Heart left ventricle (tissue), 16 donors: ENCODE measurements around the gene CX3CL1. TPM values are rescaled to one million over a fixed set of nuclear protein-coding genes. Genes with fewer than 3 reads are reported as not detected.

ENCODE experiments used
- ATAC-seq, 4 donors: fragments of 200-7000 bp; cut with Tn5 transposase; one replicate each; pipeline ENCODE4 v1.9.1; 2020 to 2022; ENCODE audit warnings: moderate library complexity in 4 of 4, mild to moderate bottlenecking in 3 of 4, moderate number of reproducible peaks in 1 of 4
- DNase-seq, 5 donors: peaks; one replicate each; pipeline ENCODE4 v3.0.0-alpha.2; 2020
- H3K27ac ChIP-seq, 12 donors: fragments of 200-600 bp; sonication (generic) in 4 of 12; one replicate each; pipeline versions ENCODE4 v1.5.0 to v1.8.0; 2016 to 2022; ENCODE audit warnings: mild to moderate bottlenecking in 2 of 12
- H3K27me3 ChIP-seq, 9 donors: fragments of 200-600 bp; sonication (generic) in 2 of 9; one replicate each; pipeline versions ENCODE4 v1.5.1 to v1.8.0; 2016 to 2022; ENCODE audit warnings: mild to moderate bottlenecking in 3 of 9
- H3K36me3 ChIP-seq, 9 donors: fragments of 200-600 bp; sonication (generic) in 2 of 9; one replicate each; pipeline versions ENCODE4 v1.5.0 to v1.8.0; 2018 to 2022; ENCODE audit warnings: mild to moderate bottlenecking in 2 of 9
- H3K4me1 ChIP-seq, 12 donors: fragments of 200-600 bp; sonication (generic) in 4 of 12; one replicate each; pipeline versions ENCODE4 v1.5.0 to v1.8.0; 2016 to 2022; ENCODE audit warnings: mild to moderate bottlenecking in 3 of 12
- H3K4me3 ChIP-seq, 12 donors: fragments of 200-600 bp; sonication (generic) in 4 of 12; one replicate each; pipeline versions ENCODE4 v1.5.0 to v1.8.0; 2017 to 2022; ENCODE audit warnings: mild to moderate bottlenecking in 9 of 12, moderate library complexity in 4 of 12
- H3K9me3 ChIP-seq, 12 donors: fragments of 200-600 bp; sonication (generic) in 4 of 12; one replicate each; pipeline versions ENCODE4 v1.5.0 to v1.8.0; 2016 to 2022; ENCODE audit warnings: mild to moderate bottlenecking in 1 of 12
- POLR2A ChIP-seq, 2 donors: fragments of 450-650 bp; IDR thresholded peaks; one replicate each; pipeline ENCODE4 v1.6.1; 2017; ENCODE audit warnings: antibody characterized with exemption in 2 of 2, mild to moderate bottlenecking in 2 of 2, moderate library complexity in 2 of 2
- WGBS, 4 donors: extraction: QIAGEN DNeasy Blood & Tissue Kit in 2 of 4; methylation state at CpG; one replicate each; pipeline versions ENCODE4 v1.1.5 to v1.1.7; 2013 to 2018; 5-methylcytosine and 5-hydroxymethylcytosine counted together
- intact Hi-C, 10 donors: fragments of 100-400 bp; cut with DNase I; formaldehyde crosslinking; loops; one replicate each; pipeline versions ENCODE4 v1.11.1 to v1.14.2; 2022
- long read RNA-seq, 3 donors: library from polyadenylated mRNA; unstranded; transcript quantifications; one replicate each; pipeline ENCODE4 v2.0.0, GENCODE V29; 2020 to 2021
- polyA plus RNA-seq, 2 donors: library from polyadenylated mRNA; stranded (reverse); fragments of 200-250 nt; gene quantifications; one replicate each; pipeline ENCODE4 v1.2.3, GENCODE V29; 2013
- total RNA-seq, 9 donors: library from RNA; depleted of rRNA in 2 of 9; stranded (reverse); fragments of >200 nt in 2 of 9; fragmentation: NEBNext Ultra II Directional in 3 of 9; extraction: Animal tissue kit (Norgen Biotek cat#: 25700) in 3 of 9; gene quantifications; one replicate each; pipeline versions ENCODE4 v1.1.0 to v1.2.4, GENCODE V29; 2016 to 2023
- TF ChIP-seq, protein P1 (sequence below), 12 donors: fragments of 200-600 bp; sonication (generic) in 4 of 12; IDR thresholded peaks; one replicate each; pipeline versions ENCODE4 v1.5.0 to v1.8.0; 2018 to 2022; ENCODE audit warnings: antibody characterized with exemption in 12 of 12, mild to moderate bottlenecking in 5 of 12
- donor health status: ischemic (EF 13 %, LVEDD 7.1; RV severe dilation, severe dysfunction).
- donor health status: healthy with polysubstance abuse.
- donor health status: DM: no; HTN: yes; CAD: no.
- donor health status: DM: no; HTN: no; CAD: no.
- donor health status: ischemic (EF 25% LVEDD 6.9; RV normal size, moderate dysfunction).
- donor health status: ischemic (EF 25% LVEDD 5.7; RV mildly dilated, moderate dysfunction).
- donor health status: healthy.
- donor health status: DM: yes; HTN: yes; CAD: no.
- donor health status: ischemic (EF 35%, LVEDD 5.7; RV mildly dilated, moderate dysfunction).
- donor health status: nonischemic (EF 11% LVEDD 7.7; RV severe dilation, severe dysfunction).
- donor health status: DM: yes; HTN: yes; CAD: no.
- donor health status: PGD.
- donor health status: ischemic (EF 29% LVEDD 5.4; RV normal size, mild dysfunction).
- donor health status: nonischemic (EF 23%, LVEDD 6.1; RV moderate dilation, normal function).

CX3CL1 gene
- total RNA-seq (10 to 100 TPM in 8 of 9 donors, 1 to 10 TPM in 1; 8.3 to 59.5 (median 15.4) TPM), polyA plus RNA-seq (10 to 100 TPM; 13.7 to 15.5 TPM)
- long read RNA-seq, donor 1, partial matches to known transcripts = 0 of 15 reads
- long read RNA-seq, donor 1, other reads (novel, unspliced or antisense) = 15 of 15 reads
- long read RNA-seq, donor 2, partial matches to known transcripts = 0 of 27 reads
- long read RNA-seq, donor 2, other reads (novel, unspliced or antisense) = 27 of 27 reads
- long read RNA-seq, donor 3, partial matches to known transcripts = 0 of 14 reads
- long read RNA-seq, donor 3, other reads (novel, unspliced or antisense) = 12 of 14 reads

DNA sequence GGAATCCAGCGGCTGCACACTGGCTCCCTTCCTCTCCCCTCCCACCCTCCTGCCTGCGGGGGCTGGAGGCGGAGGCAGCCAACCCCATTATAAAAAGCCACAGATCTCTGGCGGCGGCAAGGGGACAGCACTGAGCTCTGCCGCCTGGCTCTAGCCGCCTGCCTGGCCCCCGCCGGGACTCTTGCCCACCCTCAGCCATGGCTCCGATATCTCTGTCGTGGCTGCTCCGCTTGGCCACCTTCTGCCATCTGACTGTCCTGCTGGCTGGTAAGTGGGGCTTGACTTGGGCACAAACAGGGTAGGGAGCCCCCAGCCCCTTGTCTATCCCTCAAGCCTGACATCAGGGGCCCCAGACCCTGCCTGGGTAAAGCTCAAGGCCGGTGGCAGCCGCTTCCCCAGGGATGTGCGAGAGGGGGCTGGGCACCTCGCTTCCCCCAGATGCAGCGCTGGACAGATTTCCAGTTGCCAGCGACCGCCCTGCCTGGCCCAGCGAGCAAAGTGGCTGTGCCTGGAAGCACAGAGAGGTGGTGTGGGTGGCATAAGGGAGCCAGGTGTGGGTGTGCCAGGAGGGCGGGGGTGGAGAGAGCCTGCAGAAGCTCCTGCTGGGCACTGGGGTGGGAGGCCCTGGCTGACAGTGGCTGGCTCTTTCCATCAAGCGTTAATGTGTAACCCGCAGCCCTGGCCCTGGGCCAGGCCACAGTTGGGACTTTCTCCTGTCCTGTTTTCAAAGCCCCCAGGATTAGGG, at the start of gene CX3CL1:
TSS of gene CX3CL1 (plus strand) at position 119 of the 745 bp plus-strand sequence. CDS start at position 198, 79 bp downstream.
- Histone ChIP-seq H3K36me3 (peaks cover 0 to 3% (median 0%) of the 10 kb centered on the region in 9 donors), H3K27ac (peak within 1 kb of the TSS; percentile 84 to 97 (median 90)), H3K27me3 (no peaks in the 10 kb centered on the region), H3K4me3 (peak within 1 kb of the TSS; percentile 30 to 88 (median 68)), H3K9me3 (no peaks in the 10 kb centered on the region), H3K4me1 (peaks cover 0 to 48% (median 15%) of the 10 kb centered on the region in 12 donors)
- intact Hi-C loops = loop anchor here (2.0 to 10.0 kb wide), 8 partner anchors 35 to 72 kb away; no protein-coding TSS in a partner anchor
- DNase-seq (peak in 4 of 5 donors; percentile 76 to 84 (median 82)), ATAC-seq (peak; percentile 76 to 87 (median 84))
- WGBS, 4 donors = 4 to 13% (median 10%) methylated on average over 11 to 23 of the region's 23 CpGs
- peak in 1 of 2 donors; percentile 91 for TF ChIP-seq POLR2A (IDR thresholded peaks at IDR 0.05)
- TF ChIP-seq, protein P1, sequence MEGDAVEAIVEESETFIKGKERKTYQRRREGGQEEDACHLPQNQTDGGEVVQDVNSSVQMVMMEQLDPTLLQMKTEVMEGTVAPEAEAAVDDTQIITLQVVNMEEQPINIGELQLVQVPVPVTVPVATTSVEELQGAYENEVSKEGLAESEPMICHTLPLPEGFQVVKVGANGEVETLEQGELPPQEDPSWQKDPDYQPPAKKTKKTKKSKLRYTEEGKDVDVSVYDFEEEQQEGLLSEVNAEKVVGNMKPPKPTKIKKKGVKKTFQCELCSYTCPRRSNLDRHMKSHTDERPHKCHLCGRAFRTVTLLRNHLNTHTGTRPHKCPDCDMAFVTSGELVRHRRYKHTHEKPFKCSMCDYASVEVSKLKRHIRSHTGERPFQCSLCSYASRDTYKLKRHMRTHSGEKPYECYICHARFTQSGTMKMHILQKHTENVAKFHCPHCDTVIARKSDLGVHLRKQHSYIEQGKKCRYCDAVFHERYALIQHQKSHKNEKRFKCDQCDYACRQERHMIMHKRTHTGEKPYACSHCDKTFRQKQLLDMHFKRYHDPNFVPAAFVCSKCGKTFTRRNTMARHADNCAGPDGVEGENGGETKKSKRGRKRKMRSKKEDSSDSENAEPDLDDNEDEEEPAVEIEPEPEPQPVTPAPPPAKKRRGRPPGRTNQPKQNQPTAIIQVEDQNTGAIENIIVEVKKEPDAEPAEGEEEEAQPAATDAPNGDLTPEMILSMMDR (IDR thresholded peaks at IDR 0.05) = peak in 9 of 12 donors; percentile 22 to 55 (median 31)

DNA sequence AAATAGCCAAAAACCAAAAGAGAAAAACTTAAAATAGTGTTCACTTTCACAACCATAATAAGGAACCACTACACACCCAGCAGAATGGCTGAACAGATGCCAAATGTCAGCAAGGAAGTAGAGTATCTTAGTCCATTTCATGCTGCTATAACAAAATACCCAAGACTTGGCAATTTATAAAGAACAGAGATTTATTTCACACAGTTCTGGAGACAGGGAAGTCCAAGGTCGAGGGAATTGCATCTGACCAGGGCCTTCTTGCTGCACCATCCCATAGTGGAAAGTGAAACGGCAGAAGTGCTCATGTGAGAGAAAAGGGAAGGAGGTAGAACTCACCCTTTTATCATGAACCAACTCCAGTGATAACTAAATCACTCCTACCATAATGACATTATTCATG, 47.5 kb upstream of the CX3CL1 start:
- no peak for ATAC-seq

DNA sequence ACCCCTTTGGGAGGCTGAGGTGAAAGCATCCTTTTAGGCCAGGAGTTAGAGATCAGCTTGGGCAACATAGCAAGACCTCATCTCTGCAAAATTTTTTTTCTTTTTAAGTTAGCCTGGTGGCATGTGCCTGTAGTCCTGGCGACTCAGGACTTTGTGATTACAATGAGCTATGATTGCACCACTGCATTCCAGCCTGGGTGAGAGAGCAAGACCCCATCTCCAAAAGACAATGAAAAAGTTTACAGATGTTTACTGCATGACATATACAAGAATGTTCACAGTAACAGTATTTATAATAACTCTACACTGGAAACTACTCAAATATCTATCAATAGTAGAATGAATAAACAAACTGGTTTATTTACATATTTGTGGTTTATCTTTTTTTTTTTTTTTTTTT, 46.8 kb upstream of the CX3CL1 start:
- Histone ChIP-seq H3K4me1 (no peaks in the 10 kb centered on the region), H3K4me3 (no peak overlapping the region), H3K36me3 (no peaks in the 10 kb centered on the region), H3K27ac (no peak overlapping the region), H3K9me3 (peaks cover 0 to 24% (median 0%) of the 10 kb centered on the region in 12 donors), H3K27me3 (no peaks in the 10 kb centered on the region)
- intact Hi-C loops = no loop called here
- no peak for DNase-seq
- WGBS, 4 donors = 72 to 87% (median 77%) methylated on average over 1 of the region's 1 CpG
- ATAC-seq = no peak
- TF ChIP-seq, protein P1 (IDR thresholded peaks at IDR 0.05) = no peak
- no peak for TF ChIP-seq POLR2A (IDR thresholded peaks at IDR 0.05)

More for the DNA sequence above, 47.5 kb upstream of the CX3CL1 start:
- no peaks in the 10 kb centered on the region for H3K36me3 ChIP-seq
- no peak overlapping the region for H3K4me3 ChIP-seq
- DNase-seq = no peak
- no peaks in the 10 kb centered on the region for H3K27me3 ChIP-seq
- 61 to 67% (median 63%) methylated on average over 2 of the region's 2 CpGs for WGBS, 4 donors
- H3K4me1 ChIP-seq = no peaks in the 10 kb centered on the region
- TF ChIP-seq, protein P1 (IDR thresholded peaks at IDR 0.05) = no peak
- TF ChIP-seq POLR2A (IDR thresholded peaks at IDR 0.05) = no peak
- H3K9me3 ChIP-seq = peaks cover 0 to 24% (median 0%) of the 10 kb centered on the region in 12 donors
- no peak overlapping the region for H3K27ac ChIP-seq
- intact Hi-C loops = no loop called here
